Parathyroid adenoma (tissue), 2 donors: ENCODE measurements around the gene CZIB.

Experiments
- H2AFZ ChIP-seq: fragments of 300-600 bp; sonication (generic); one replicate; pipeline ENCODE4 v1.7.0; 2017; ENCODE audit warnings: antibody characterized with exemption, mild to moderate bottlenecking
- H3K27ac ChIP-seq: fragments of 300-600 bp; sonication (generic); one replicate; pipeline ENCODE4 v1.7.0; 2017
- H3K27me3 ChIP-seq: fragments of 300-600 bp; sonication (generic); one replicate; pipeline ENCODE4 v1.7.0; 2017; ENCODE audit warnings: low read length; ENCODE audit not compliant: control insufficient read depth, insufficient read depth
- H3K36me3 ChIP-seq: fragments of 300-600 bp; sonication (generic); one replicate; pipeline ENCODE4 v1.7.0; 2017; ENCODE audit warnings: low read length; ENCODE audit not compliant: control insufficient read depth, insufficient read depth
- H3K4me1 ChIP-seq: fragments of 300-600 bp; sonication (generic); one replicate; pipeline ENCODE4 v1.7.0; 2017; ENCODE audit warnings: control low read depth
- H3K4me2 ChIP-seq: fragments of 300-600 bp; sonication (generic); one replicate; pipeline ENCODE4 v1.7.0; 2017; ENCODE audit warnings: low read length
- H3K4me3 ChIP-seq: fragments of 300-600 bp; sonication (generic); one replicate; pipeline ENCODE4 v1.7.0; 2017; ENCODE audit warnings: low read depth, low read length
- H3K79me2 ChIP-seq: fragments of 300-600 bp; sonication (generic); one replicate; pipeline ENCODE4 v1.7.0; 2017; ENCODE audit warnings: control low read depth
- H3K9ac ChIP-seq: fragments of 300-600 bp; sonication (generic); one replicate; pipeline ENCODE4 v1.7.0; 2017; ENCODE audit warnings: mild to moderate bottlenecking
- H3K9me3 ChIP-seq: fragments of 300-600 bp; sonication (generic); one replicate; pipeline ENCODE4 v1.7.0; 2017; ENCODE audit warnings: low read length; ENCODE audit not compliant: control insufficient read depth
- TF ChIP-seq, protein P1 (sequence below): fragments of 300-600 bp; sonication (generic); IDR thresholded peaks from one replicate; pipeline ENCODE4 v1.7.0; 2017; ENCODE audit warnings: antibody characterized with exemption, mild to moderate bottlenecking
- donor health status: primary hyperparathyroidism.

The CZIB gene

DNA sequence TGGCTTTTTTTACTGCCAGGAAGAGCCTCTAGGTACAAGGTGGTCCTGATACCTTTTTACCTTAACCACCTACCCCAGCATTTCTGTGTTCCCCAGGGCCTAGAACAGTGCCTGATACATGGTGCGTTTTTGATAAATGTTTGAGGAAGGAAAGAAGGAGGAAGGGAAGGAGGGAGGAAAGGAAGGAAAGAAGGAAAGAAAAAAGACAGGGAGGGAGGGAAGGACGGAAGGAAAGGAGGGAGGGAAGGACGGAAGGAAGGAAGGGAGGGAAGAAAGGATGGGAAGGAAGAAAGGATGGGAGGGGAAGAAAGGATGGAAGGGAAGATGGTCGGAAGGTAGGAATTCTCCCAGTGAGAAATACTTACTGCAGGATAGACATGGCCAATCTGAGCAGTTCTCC is 29.9 kb upstream of the CZIB start:
- H3K4me1 ChIP-seq = no peaks in the 10 kb centered on the region
- H3K4me3 ChIP-seq = no peak overlapping the region
- H3K4me2 ChIP-seq = no peak overlapping the region
- H3K27ac ChIP-seq = no peak overlapping the region
- H2AFZ ChIP-seq = no peak overlapping the region
- H3K9me3 ChIP-seq = no peaks in the 10 kb centered on the region
- H3K9ac ChIP-seq = no peak overlapping the region
- no peaks in the 10 kb centered on the region for H3K79me2 ChIP-seq
- no peaks in the 10 kb centered on the region for H3K27me3 ChIP-seq
- no peaks in the 10 kb centered on the region for H3K36me3 ChIP-seq
- TF ChIP-seq, protein P1, sequence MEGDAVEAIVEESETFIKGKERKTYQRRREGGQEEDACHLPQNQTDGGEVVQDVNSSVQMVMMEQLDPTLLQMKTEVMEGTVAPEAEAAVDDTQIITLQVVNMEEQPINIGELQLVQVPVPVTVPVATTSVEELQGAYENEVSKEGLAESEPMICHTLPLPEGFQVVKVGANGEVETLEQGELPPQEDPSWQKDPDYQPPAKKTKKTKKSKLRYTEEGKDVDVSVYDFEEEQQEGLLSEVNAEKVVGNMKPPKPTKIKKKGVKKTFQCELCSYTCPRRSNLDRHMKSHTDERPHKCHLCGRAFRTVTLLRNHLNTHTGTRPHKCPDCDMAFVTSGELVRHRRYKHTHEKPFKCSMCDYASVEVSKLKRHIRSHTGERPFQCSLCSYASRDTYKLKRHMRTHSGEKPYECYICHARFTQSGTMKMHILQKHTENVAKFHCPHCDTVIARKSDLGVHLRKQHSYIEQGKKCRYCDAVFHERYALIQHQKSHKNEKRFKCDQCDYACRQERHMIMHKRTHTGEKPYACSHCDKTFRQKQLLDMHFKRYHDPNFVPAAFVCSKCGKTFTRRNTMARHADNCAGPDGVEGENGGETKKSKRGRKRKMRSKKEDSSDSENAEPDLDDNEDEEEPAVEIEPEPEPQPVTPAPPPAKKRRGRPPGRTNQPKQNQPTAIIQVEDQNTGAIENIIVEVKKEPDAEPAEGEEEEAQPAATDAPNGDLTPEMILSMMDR = no peak

DNA sequence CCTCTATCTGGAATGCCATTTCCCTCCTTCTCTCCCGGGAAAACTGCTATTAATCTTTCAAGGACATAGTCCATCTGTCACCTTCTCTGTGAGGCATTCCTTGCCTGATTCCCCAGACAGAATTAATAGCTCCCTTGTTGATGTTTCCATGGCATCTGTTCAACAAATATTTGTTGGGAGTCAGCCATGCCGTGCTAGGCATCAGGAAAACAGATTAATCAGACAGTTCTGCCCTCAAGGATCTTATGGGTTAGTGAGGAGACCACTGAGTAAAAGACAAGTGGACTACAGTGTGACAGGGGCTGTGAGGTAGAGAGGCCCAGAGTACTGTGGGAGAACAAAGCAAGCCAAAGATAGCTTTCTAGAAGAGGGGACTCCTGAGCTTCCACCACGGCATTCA is 29.3 kb upstream of the CZIB start:
- H3K79me2 ChIP-seq = no peaks in the 10 kb centered on the region
- H3K27ac ChIP-seq = no peak overlapping the region
- no peak overlapping the region for H3K9ac ChIP-seq
- no peaks in the 10 kb centered on the region for H3K4me1 ChIP-seq
- H3K36me3 ChIP-seq = no peaks in the 10 kb centered on the region
- no peaks in the 10 kb centered on the region for H3K9me3 ChIP-seq
- no peak overlapping the region for H2AFZ ChIP-seq
- no peak overlapping the region for H3K4me2 ChIP-seq
- H3K4me3 ChIP-seq = no peak overlapping the region
- TF ChIP-seq, protein P1 = no peak
- H3K27me3 ChIP-seq = no peaks in the 10 kb centered on the region

DNA sequence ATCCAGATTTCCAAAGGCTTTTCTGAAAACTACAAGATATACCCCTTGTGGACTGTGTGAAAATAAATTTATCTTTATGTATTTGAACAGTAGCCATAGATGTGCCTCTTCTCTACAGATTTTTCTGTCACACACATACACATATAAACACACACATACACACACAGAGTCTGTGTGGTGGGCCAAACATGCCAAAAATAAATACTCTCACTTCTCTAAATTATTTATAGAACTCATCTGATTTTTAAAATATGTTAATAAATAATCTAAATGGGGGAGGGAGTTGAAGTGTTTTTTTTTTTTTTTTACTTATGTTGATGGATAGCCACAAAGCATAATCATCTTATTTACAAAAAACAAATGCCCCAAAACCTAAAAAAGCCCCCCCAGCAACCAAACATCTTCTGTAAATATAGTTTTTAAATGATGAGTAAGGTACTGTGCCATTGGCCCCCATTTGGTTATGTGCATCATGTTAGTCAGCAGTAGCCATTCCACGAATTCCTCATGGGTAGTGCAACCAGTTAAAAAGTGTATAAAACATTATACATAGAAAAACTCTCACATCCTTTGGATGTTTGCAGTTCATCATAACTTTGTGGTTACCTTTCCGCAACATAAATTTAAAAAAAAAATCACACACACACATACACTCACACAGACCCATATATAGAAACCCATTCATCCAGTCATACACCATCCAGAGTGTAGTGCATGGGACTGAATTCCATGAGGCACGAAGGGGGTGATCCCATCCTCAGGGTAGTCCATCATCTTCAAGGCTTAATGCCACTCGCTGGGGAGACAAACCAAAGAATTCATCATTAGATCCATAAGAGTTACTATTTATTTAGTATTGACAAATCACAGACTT is 26.1 kb upstream of the CZIB start:
- Histone ChIP-seq H3K9ac (no peak overlapping the region), H2AFZ (no peak overlapping the region), H3K9me3 (no peaks in the 10 kb centered on the region), H3K27me3 (no peaks in the 10 kb centered on the region), H3K4me3 (no peak overlapping the region), H3K36me3 (no peaks in the 10 kb centered on the region), H3K79me2 (no peaks in the 10 kb centered on the region), H3K27ac (no peak overlapping the region), H3K4me2 (no peak overlapping the region), H3K4me1 (no peaks in the 10 kb centered on the region)
- TF ChIP-seq, protein P1 = no peak

DNA sequence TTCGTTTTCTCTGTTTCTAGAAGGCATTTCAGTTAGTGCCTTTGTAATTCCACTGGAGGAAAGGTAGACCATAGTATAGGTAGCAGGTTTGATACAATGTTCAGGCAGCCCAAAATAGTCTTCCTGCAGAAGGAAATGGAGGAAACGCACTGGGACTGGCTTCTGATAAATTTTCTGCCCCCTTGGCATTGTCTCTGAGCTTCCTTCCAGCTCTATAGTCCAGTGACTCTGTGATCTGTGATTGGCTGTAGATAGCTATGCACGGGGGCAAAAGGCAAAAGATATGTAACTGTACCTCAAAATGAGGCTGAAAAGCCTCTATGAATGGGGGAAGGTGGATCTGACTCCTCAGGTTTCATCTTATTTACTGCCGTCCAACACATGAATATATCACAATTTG is 23.7 kb upstream of the CZIB start:
- Histone ChIP-seq H3K36me3 (no peaks in the 10 kb centered on the region), H3K27ac (no peak overlapping the region), H3K4me1 (peaks cover 1% of the 10 kb centered on the region), H2AFZ (no peak overlapping the region), H3K27me3 (no peaks in the 10 kb centered on the region), H3K4me3 (no peak overlapping the region), H3K79me2 (no peaks in the 10 kb centered on the region), H3K4me2 (no peak overlapping the region), H3K9ac (no peak overlapping the region), H3K9me3 (no peaks in the 10 kb centered on the region)
- TF ChIP-seq, protein P1 = no peak

DNA sequence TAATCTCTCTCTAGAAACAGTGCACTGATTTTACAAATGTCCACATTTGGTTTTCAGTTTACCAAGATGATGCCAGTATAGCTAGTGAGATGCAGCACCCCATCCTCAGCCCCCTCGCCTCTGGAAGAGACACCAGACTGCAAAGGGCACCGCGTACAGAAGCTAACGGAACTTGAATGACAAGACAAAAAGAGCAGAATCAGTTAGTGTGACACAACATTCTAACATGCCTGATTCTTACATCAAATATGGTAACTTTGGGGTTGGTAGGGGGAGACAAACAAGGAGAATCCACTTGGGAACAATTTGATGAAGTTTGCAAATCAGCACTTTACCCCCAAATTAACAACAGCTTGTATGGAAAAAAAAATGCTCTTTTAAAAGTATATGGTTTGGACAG is 21.9 kb upstream of the CZIB start:
- no peak overlapping the region for H3K4me2 ChIP-seq
- H3K9ac ChIP-seq = no peak overlapping the region
- H3K79me2 ChIP-seq = peaks cover 5% of the 10 kb centered on the region
- H3K4me1 ChIP-seq = peaks cover 5% of the 10 kb centered on the region
- H3K27ac ChIP-seq = no peak overlapping the region
- no peaks in the 10 kb centered on the region for H3K9me3 ChIP-seq
- no peak overlapping the region for H3K4me3 ChIP-seq
- TF ChIP-seq, protein P1 = no peak
- H2AFZ ChIP-seq = no peak overlapping the region
- no peaks in the 10 kb centered on the region for H3K27me3 ChIP-seq
- H3K36me3 ChIP-seq = no peaks in the 10 kb centered on the region
